Nephron (organoid): Measurements from ENCODE around the gene NEO1.

Experiments
- H3K27ac Mint-ChIP-seq, 3 experiments: 2 replicates each; pipeline ENCODE4 v1.8.0; 2020; ENCODE audit warnings: mixed read lengths in 3 of 3, mild to moderate bottlenecking in 2 of 3, moderate library complexity in 1 of 3
- H3K27me3 Mint-ChIP-seq: 2 replicates; pipeline ENCODE4 v1.8.0; 2021; ENCODE audit warnings: low read depth, mild to moderate bottlenecking, moderate library complexity, mixed read lengths
- H3K36me3 Mint-ChIP-seq: 2 replicates; pipeline ENCODE4 v1.8.0; 2020; ENCODE audit warnings: low read depth, mixed read lengths
- H3K4me1 Mint-ChIP-seq: 2 replicates; pipeline ENCODE4 v1.8.0; 2020; ENCODE audit warnings: mixed read lengths
- H3K4me3 Mint-ChIP-seq, 3 experiments: 2 replicates each; pipeline ENCODE4 v1.8.0; 2020; ENCODE audit warnings: mild to moderate bottlenecking in 3 of 3, mixed read lengths in 3 of 3, moderate library complexity in 2 of 3
- H3K9me3 Mint-ChIP-seq: 2 replicates; pipeline ENCODE4 v1.8.0; 2020; ENCODE audit warnings: mixed read lengths
- TF ChIP-seq, protein P1 (sequence below), 3 experiments: fragments of 200-600 bp; sonication (generic); IDR thresholded peaks; one replicate each; pipeline ENCODE4 v1.5.0; 2021; ENCODE audit warnings: antibody characterized with exemption in 3 of 3; ENCODE audit not compliant: unreplicated experiment in 3 of 3

NEO1 gene

DNA sequence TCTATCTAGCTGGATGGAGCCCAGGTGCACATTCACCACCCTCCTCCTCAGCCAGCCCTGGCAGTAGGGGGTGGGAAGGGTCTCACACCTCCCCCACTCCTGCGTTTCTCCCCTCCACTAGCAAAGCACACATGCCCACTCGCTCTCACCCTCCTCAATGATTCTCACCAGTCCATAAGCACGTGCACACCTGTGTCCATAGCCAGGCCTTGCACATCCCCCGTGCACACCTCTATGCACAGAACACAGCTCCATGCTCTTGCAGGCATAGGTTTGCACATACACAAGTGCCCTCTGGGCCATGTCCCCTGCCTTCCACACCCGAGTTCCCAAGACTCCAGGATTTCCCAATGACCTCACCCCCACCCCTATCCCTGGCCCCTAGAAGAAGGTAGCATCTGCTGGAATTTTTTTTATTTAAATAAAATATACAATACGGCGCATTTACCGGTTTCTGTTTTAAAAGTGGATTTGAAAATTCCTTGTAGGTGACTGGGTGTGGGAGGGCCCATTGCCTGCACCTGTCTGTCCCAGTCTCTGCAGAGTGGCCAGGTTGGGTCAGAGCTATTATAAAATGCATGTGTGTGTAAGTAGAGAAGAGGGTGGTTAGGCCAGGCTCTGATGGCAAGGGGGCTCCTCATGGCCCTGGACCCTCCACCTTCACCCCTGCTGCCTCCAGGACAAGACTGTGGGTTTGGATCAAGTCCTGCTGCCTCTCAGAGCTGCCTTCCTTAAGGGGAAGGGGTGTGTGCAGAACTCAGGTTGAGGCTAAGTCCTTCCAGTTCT, 267.4 kb downstream of the NEO1 start:
- no peaks in the 10 kb centered on the region for H3K36me3 Mint-ChIP-seq
- no peak overlapping the region for H3K27ac Mint-ChIP-seq
- TF ChIP-seq, protein P1, sequence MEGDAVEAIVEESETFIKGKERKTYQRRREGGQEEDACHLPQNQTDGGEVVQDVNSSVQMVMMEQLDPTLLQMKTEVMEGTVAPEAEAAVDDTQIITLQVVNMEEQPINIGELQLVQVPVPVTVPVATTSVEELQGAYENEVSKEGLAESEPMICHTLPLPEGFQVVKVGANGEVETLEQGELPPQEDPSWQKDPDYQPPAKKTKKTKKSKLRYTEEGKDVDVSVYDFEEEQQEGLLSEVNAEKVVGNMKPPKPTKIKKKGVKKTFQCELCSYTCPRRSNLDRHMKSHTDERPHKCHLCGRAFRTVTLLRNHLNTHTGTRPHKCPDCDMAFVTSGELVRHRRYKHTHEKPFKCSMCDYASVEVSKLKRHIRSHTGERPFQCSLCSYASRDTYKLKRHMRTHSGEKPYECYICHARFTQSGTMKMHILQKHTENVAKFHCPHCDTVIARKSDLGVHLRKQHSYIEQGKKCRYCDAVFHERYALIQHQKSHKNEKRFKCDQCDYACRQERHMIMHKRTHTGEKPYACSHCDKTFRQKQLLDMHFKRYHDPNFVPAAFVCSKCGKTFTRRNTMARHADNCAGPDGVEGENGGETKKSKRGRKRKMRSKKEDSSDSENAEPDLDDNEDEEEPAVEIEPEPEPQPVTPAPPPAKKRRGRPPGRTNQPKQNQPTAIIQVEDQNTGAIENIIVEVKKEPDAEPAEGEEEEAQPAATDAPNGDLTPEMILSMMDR (IDR thresholded peaks at IDR 0.05; ENCODE audit: unreplicated experiment in 3 of 3) = no peak
- no peaks in the 10 kb centered on the region for H3K9me3 Mint-ChIP-seq
- H3K4me3 Mint-ChIP-seq = no peak overlapping the region
- H3K4me1 Mint-ChIP-seq = no peaks in the 10 kb centered on the region
- H3K27me3 Mint-ChIP-seq = peaks cover 16% of the 10 kb centered on the region

DNA sequence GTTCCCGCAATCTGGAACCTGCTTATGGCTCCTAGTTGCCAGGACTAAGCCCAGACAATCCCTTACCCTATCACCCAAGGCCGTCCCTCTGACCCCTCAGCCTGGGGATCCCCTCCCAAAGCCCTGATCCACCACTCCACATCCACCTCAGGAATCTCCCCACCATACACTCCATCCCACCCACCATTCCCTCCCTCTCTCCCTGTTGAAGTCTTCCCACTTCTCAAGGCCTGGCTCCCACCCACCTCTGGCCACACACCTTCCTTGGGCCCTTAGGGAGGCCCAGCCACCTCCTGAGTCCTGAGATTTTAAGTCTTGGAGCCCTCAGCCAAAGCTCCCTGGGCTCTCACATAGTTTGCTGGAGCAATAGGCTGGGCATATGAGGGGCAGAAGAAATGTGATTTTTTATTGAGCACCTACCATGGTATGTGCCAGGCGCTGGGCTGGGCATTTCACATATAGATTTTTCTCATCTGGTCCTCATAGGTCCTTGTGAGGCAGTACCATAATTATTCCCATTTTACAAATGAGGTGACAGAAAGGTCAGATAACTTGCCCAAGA, 268.4 kb downstream of the NEO1 start:
- Mint-ChIP-seq H3K36me3 (no peaks in the 10 kb centered on the region), H3K27ac (no peak overlapping the region), H3K9me3 (no peaks in the 10 kb centered on the region), H3K4me1 (peaks cover 3% of the 10 kb centered on the region), H3K4me3 (no peak overlapping the region), H3K27me3 (peaks cover 18% of the 10 kb centered on the region)
- TF ChIP-seq, protein P1 (IDR thresholded peaks at IDR 0.05; ENCODE audit: unreplicated experiment in 3 of 3) = no peak

DNA sequence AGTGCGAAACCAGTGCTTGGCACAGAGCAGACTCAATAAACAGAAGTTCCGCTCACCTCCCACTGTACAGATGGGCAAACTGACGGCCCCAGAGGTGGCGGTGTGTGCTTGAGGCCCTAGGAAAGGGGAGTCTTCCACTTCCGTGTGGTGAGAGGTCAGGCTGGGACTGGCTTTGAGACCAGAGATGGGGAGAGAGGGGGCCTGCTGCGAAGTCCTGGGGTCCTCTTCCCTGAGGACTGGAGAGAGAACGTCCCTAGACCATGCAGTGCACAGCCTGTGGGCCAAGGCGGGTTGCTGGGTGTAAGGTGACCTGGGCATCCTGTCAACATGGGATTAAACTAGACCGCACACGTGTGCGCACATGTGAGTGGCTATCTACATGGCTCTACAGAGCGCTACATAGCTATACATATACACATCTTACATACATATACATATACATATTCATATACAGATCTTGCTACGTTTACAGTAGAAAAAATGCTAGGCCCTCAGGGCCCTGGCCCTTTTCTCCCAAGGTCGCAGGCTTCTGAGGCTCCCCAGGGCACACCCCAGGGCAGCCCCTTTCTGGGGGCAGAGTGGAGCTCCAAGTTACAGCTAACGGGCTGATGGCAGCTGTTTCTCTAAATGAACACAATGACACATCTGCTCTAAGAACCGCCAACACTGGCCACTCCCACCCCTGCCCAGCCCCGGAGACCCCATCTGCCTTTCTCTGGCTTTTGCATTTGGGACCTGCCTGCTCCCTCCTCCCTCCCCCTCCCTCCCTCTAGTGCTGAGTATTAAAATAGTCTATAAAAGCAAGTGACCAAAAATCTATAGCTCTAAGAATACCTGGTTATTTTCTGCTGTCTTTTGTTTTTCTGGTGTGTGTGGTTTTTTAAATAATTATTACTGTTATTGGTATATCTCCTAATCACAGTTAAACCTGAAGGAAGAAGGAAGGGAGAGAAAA, 269.5 kb downstream of the NEO1 start:
- H3K27ac Mint-ChIP-seq = no peak overlapping the region
- TF ChIP-seq, protein P1 (IDR thresholded peaks at IDR 0.05; ENCODE audit: unreplicated experiment in 3 of 3) = no peak

DNA sequence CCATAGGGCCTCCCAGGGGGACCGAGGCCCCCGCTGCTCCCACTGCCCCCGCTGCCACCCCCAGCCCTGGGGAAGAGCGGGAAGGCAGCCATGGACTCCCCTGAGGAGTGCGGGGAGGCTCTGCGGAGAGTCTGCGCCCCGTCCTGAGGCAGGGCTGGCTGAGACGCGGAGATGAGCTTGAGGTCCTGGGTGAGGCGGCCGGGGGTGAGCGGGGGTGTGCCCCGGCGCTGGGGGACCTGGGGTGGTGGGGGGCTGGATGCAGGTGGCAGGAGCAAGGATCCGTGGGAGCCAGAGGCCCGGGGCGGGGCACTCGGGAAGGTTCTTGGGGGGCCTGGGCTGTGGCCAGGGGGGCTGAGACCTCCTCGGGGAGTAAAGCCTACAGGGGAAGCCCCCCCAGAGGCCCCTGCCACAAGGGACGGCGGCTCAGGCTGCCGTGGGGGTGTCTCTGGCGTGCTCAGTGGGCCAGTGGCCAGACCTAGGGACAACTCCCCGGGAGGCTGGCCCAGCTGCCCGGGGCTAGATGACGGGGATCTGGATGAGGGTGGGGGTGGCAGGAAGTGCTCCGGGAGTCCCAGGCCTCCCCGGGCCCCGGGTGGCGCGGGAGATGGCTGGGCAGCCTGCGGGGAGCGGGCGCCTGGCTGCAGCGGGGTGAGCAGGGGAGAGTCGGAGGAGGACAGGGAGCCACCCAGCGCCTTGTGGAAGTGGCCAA, 270.6 kb downstream of the NEO1 start:
- Mint-ChIP-seq H3K4me1 (peaks cover 5% of the 10 kb centered on the region), H3K4me3 (no peak overlapping the region), H3K27me3 (peaks cover 21% of the 10 kb centered on the region), H3K36me3 (no peaks in the 10 kb centered on the region), H3K9me3 (no peaks in the 10 kb centered on the region), H3K27ac (no peak overlapping the region)
- TF ChIP-seq, protein P1 (IDR thresholded peaks at IDR 0.05; ENCODE audit: unreplicated experiment in 3 of 3) = no peak

More for the DNA sequence above, 269.5 kb downstream of the NEO1 start:
- Mint-ChIP-seq H3K4me1 (peaks cover 5% of the 10 kb centered on the region), H3K9me3 (no peaks in the 10 kb centered on the region), H3K36me3 (no peaks in the 10 kb centered on the region), H3K27me3 (peaks cover 21% of the 10 kb centered on the region), H3K4me3 (no peak overlapping the region)

DNA sequence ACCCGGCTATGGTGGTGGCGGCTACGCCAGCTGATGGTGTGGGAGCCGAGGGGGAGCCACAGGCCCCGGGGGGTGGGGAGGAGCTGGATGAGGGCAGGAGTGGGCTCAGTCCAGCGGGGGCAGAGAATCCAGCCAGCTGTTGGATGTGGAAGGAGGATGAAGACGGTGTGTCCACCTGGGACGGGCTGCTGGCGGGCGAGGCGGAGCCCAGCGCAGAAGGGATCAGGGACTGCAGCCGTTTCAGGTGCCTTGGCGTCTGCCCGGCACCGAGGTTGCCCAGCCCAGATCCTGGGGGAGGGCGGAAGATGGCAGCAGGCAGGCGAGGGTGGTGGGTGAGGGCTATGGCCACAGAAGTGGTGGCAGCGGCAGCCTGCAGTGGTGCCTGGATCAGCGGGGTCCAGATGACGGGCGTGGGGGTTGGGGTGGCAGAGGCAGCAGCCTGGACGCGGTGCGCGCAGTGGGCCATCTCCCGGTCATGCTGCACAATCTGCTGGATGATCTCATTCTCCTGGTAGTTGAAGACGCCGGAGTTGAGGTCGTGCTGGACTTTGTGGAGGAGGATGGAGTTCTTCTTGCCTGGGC, 271.2 kb downstream of the NEO1 start:
- peaks cover 5% of the 10 kb centered on the region for H3K4me1 Mint-ChIP-seq
- H3K27ac Mint-ChIP-seq = no peak overlapping the region
- H3K27me3 Mint-ChIP-seq = peaks cover 15% of the 10 kb centered on the region
- TF ChIP-seq, protein P1 (IDR thresholded peaks at IDR 0.05; ENCODE audit: unreplicated experiment in 3 of 3) = no peak
- no peaks in the 10 kb centered on the region for H3K9me3 Mint-ChIP-seq
- no peak overlapping the region for H3K4me3 Mint-ChIP-seq
- no peaks in the 10 kb centered on the region for H3K36me3 Mint-ChIP-seq
